ENCODE results near the gene TMEFF2.

The TMEFF2 gene

GRCh38 chr2:192146069-192147015 is 48.4 kb downstream of the TMEFF2 start:
- no peaks in the 10 kb centered on the region for H3K79me1 ChIP-seq (ENCODE audit: low read length)

GRCh38 chr2:192145496-192145895 is 49.2 kb downstream of the TMEFF2 start:
- H2AK5ac ChIP-seq (ENCODE audit: low read length) = no peak overlapping the region

More at GRCh38 chr2:192146069-192147015, 48.4 kb downstream of the TMEFF2 start:
- no peak overlapping the region for H2AK5ac ChIP-seq (ENCODE audit: low read length)
- H3K4me3 ChIP-seq (ENCODE audit: low read length) = no peak overlapping the region
- no peaks in the 10 kb centered on the region for H3K79me2 ChIP-seq (ENCODE audit: control insufficient read depth, insufficient read depth, low read length)
- no peak overlapping the region for H3K4me2 ChIP-seq (ENCODE audit: low read length)
- H3K4ac ChIP-seq (ENCODE audit: low read depth, low read length) = no peak overlapping the region
- no CpG with 5 or more reads among the region's 1 CpG for WGBS (ENCODE audit: extremely low coverage, insufficient coverage, low lambda C conversion rate)
- no peak overlapping the region for H3K9ac ChIP-seq (ENCODE audit: low read length)
- no peaks in the 10 kb centered on the region for H3K27me3 ChIP-seq (ENCODE audit: insufficient read depth, low read length, poor library complexity)
- no peak overlapping the region for H2BK120ac ChIP-seq (ENCODE audit: low read depth, low read length)
- no peak overlapping the region for H4K5ac ChIP-seq (ENCODE audit: low read length)
- no peak overlapping the region for H2BK15ac ChIP-seq (replicated peaks; ENCODE audit: low read depth)
- H3K4me1 ChIP-seq (ENCODE audit: control insufficient read depth, low read depth, low read length) = no peaks in the 10 kb centered on the region
- H2BK5ac ChIP-seq (ENCODE audit: low read length) = no peak overlapping the region
- no peak overlapping the region for H3K18ac ChIP-seq (ENCODE audit: low read length)
- H3K27ac ChIP-seq (ENCODE audit: low read depth, low read length) = no peak overlapping the region
- H3K36me3 ChIP-seq (ENCODE audit: control insufficient read depth, insufficient read depth, low read length) = no peaks in the 10 kb centered on the region
- no peak overlapping the region for H4K8ac ChIP-seq (ENCODE audit: low read depth, low read length)
- no peak overlapping the region for H3K56ac ChIP-seq (ENCODE audit: low read length)
- H3K23ac ChIP-seq (ENCODE audit: low read length) = no peak overlapping the region
- peak; percentile 26 for DNase-seq

GRCh38 chr2:192140236-192140839 is 54.4 kb downstream of the TMEFF2 start:
- DNase-seq = no peak
- Histone ChIP-seq H2BK120ac (ENCODE audit: low read depth, low read length) (no peak overlapping the region), H3K4me2 (ENCODE audit: low read length) (no peak overlapping the region), H3K27ac (ENCODE audit: low read depth, low read length) (no peak overlapping the region), H3K18ac (ENCODE audit: low read length) (no peak overlapping the region), H4K8ac (ENCODE audit: low read depth, low read length) (no peak overlapping the region), H4K5ac (ENCODE audit: low read length) (no peak overlapping the region), H3K79me2 (ENCODE audit: control insufficient read depth, insufficient read depth, low read length) (no peaks in the 10 kb centered on the region), H3K23ac (ENCODE audit: low read length) (no peak overlapping the region), H2BK15ac (replicated peaks; ENCODE audit: low read depth) (no peak overlapping the region), H2AK5ac (ENCODE audit: low read length) (no peak overlapping the region), H3K36me3 (ENCODE audit: control insufficient read depth, insufficient read depth, low read length) (no peaks in the 10 kb centered on the region), H3K9ac (ENCODE audit: low read length) (no peak overlapping the region), H3K4me3 (ENCODE audit: low read length) (no peak overlapping the region), H3K56ac (ENCODE audit: low read length) (no peak overlapping the region), H3K4ac (ENCODE audit: low read depth, low read length) (no peak overlapping the region), H2BK5ac (ENCODE audit: low read length) (no peak overlapping the region), H3K4me1 (ENCODE audit: control insufficient read depth, low read depth, low read length) (no peaks in the 10 kb centered on the region), H3K79me1 (ENCODE audit: low read length) (no peaks in the 10 kb centered on the region), H3K27me3 (ENCODE audit: insufficient read depth, low read length, poor library complexity) (no peaks in the 10 kb centered on the region)
- no CpG with 5 or more reads among the region's 7 CpGs for WGBS (ENCODE audit: extremely low coverage, insufficient coverage, low lambda C conversion rate)

More at GRCh38 chr2:192145496-192145895, 49.2 kb downstream of the TMEFF2 start:
- DNase-seq = no peak
- no peak overlapping the region for H3K56ac ChIP-seq (ENCODE audit: low read length)
- no peak overlapping the region for H3K4me2 ChIP-seq (ENCODE audit: low read length)
- no peak overlapping the region for H2BK5ac ChIP-seq (ENCODE audit: low read length)
- H3K9ac ChIP-seq (ENCODE audit: low read length) = no peak overlapping the region
- no peaks in the 10 kb centered on the region for H3K27me3 ChIP-seq (ENCODE audit: insufficient read depth, low read length, poor library complexity)
- no peak overlapping the region for H3K27ac ChIP-seq (ENCODE audit: low read depth, low read length)
- no peak overlapping the region for H4K5ac ChIP-seq (ENCODE audit: low read length)
- H2BK15ac ChIP-seq (replicated peaks; ENCODE audit: low read depth) = no peak overlapping the region
- no peaks in the 10 kb centered on the region for H3K4me1 ChIP-seq (ENCODE audit: control insufficient read depth, low read depth, low read length)
- no peak overlapping the region for H3K18ac ChIP-seq (ENCODE audit: low read length)
- no peak overlapping the region for H3K4me3 ChIP-seq (ENCODE audit: low read length)
- H3K4ac ChIP-seq (ENCODE audit: low read depth, low read length) = no peak overlapping the region
- no peak overlapping the region for H3K23ac ChIP-seq (ENCODE audit: low read length)
- H4K8ac ChIP-seq (ENCODE audit: low read depth, low read length) = no peak overlapping the region
- no peaks in the 10 kb centered on the region for H3K36me3 ChIP-seq (ENCODE audit: control insufficient read depth, insufficient read depth, low read length)
- WGBS (ENCODE audit: extremely low coverage, insufficient coverage, low lambda C conversion rate) = no CpG with 5 or more reads among the region's 3 CpGs
- no peak overlapping the region for H2BK120ac ChIP-seq (ENCODE audit: low read depth, low read length)
- H3K79me1 ChIP-seq (ENCODE audit: low read length) = no peaks in the 10 kb centered on the region
- no peaks in the 10 kb centered on the region for H3K79me2 ChIP-seq (ENCODE audit: control insufficient read depth, insufficient read depth, low read length)

- Histone ChIP-seq H2BK120ac (ENCODE audit: low read depth, low read length) (no peak overlapping the region), H3K4me3 (ENCODE audit: low read length) (no peak overlapping the region), H2BK5ac (ENCODE audit: low read length) (no peak overlapping the region), H3K9ac (ENCODE audit: low read length) (no peak overlapping the region), H3K4ac (ENCODE audit: low read depth, low read length) (no peak overlapping the region), H3K27me3 (ENCODE audit: insufficient read depth, low read length, poor library complexity) (no peaks in the 10 kb centered on the region), H2BK15ac (replicated peaks; ENCODE audit: low read depth) (no peak overlapping the region), H3K18ac (ENCODE audit: low read length) (no peak overlapping the region), H4K5ac (ENCODE audit: low read length) (no peak overlapping the region), H4K8ac (ENCODE audit: low read depth, low read length) (no peak overlapping the region), H3K4me1 (ENCODE audit: control insufficient read depth, low read depth, low read length) (no peaks in the 10 kb centered on the region), H2AK5ac (ENCODE audit: low read length) (no peak overlapping the region), H3K36me3 (ENCODE audit: control insufficient read depth, insufficient read depth, low read length) (no peaks in the 10 kb centered on the region), H3K4me2 (ENCODE audit: low read length) (no peak overlapping the region), H3K23ac (ENCODE audit: low read length) (no peak overlapping the region), H3K56ac (ENCODE audit: low read length) (no peak overlapping the region), H3K79me1 (ENCODE audit: low read length) (no peaks in the 10 kb centered on the region), H3K27ac (ENCODE audit: low read depth, low read length) (no peak overlapping the region), H3K79me2 (ENCODE audit: control insufficient read depth, insufficient read depth, low read length) (no peaks in the 10 kb centered on the region)
- DNase-seq = no peak
- WGBS (ENCODE audit: extremely low coverage, insufficient coverage, low lambda C conversion rate) = no CpG with 5 or more reads among the region's 1 CpG
Observed at GRCh38 chr2:192139813-192140212, 54.9 kb downstream of the TMEFF2 start.

GRCh38 chr2:192137451-192137850 is 57.3 kb downstream of the TMEFF2 start:
- Histone ChIP-seq H3K56ac (ENCODE audit: low read length) (no peak overlapping the region), H3K79me2 (ENCODE audit: control insufficient read depth, insufficient read depth, low read length) (no peaks in the 10 kb centered on the region), H3K27ac (ENCODE audit: low read depth, low read length) (no peak overlapping the region), H3K4me2 (ENCODE audit: low read length) (no peak overlapping the region), H3K36me3 (ENCODE audit: control insufficient read depth, insufficient read depth, low read length) (no peaks in the 10 kb centered on the region), H4K8ac (ENCODE audit: low read depth, low read length) (no peak overlapping the region), H3K9ac (ENCODE audit: low read length) (no peak overlapping the region), H3K4me1 (ENCODE audit: control insufficient read depth, low read depth, low read length) (no peaks in the 10 kb centered on the region), H3K79me1 (ENCODE audit: low read length) (no peaks in the 10 kb centered on the region), H2AK5ac (ENCODE audit: low read length) (no peak overlapping the region), H3K23ac (ENCODE audit: low read length) (no peak overlapping the region), H2BK15ac (replicated peaks; ENCODE audit: low read depth) (no peak overlapping the region), H3K4ac (ENCODE audit: low read depth, low read length) (no peak overlapping the region), H2BK120ac (ENCODE audit: low read depth, low read length) (no peak overlapping the region), H3K4me3 (ENCODE audit: low read length) (no peak overlapping the region), H2BK5ac (ENCODE audit: low read length) (no peak overlapping the region), H3K27me3 (ENCODE audit: insufficient read depth, low read length, poor library complexity) (no peaks in the 10 kb centered on the region), H4K5ac (ENCODE audit: low read length) (no peak overlapping the region), H3K18ac (ENCODE audit: low read length) (no peak overlapping the region)
- no peak for DNase-seq
- no CpG with 5 or more reads among the region's 1 CpG for WGBS (ENCODE audit: extremely low coverage, insufficient coverage, low lambda C conversion rate)

Measured in mesendoderm (in vitro differentiated cells).